Measurements from ENCODE around the gene PFKM. TPM values are rescaled to one million over a fixed set of nuclear protein-coding genes. Genes with fewer than 3 reads are reported as not detected.
"Not testable (repeated sequence)": the region's sequence is repeated elsewhere in the genome, so short reads cannot be mapped to it uniquely, and the experiment has no call there.

Gene PFKM
- total RNA-seq, 1 experiment from 2014 or later: 92.4 TPM

GRCh38 chr12:48151103-48151771 lies 32.1 kb downstream of the PFKM start:
- H4K5ac ChIP-seq (ENCODE audit: insufficient read length, low read depth, low read length): no peak overlapping the region
- H2AK5ac ChIP-seq (ENCODE audit: insufficient read length, low read length): no peak overlapping the region
- H3K23me2 ChIP-seq (ENCODE audit: insufficient read length, low read depth, low read length, poor library complexity, severe bottlenecking): no peaks in the 10 kb centered on the region
- no peak overlapping the region for H3K56ac ChIP-seq (ENCODE audit: insufficient read length, low read depth, low read length)
- H2BK20ac ChIP-seq (ENCODE audit: low read depth, low read length, poor library complexity, severe bottlenecking): no peak overlapping the region
- no peaks in the 10 kb centered on the region for H3K79me2 ChIP-seq (ENCODE audit: insufficient read depth, low read length)
- no peak overlapping the region for H3K9ac ChIP-seq (ENCODE audit: extremely low read depth, insufficient read length, low read length)
- Mint-ChIP-seq H3K27ac (no peak overlapping the region), H3K9me3 (no peaks in the 10 kb centered on the region), H3K27me3 (ENCODE audit: low read depth) (no peaks in the 10 kb centered on the region), H3K4me3 (no peak overlapping the region), H3K36me3 (ENCODE audit: insufficient read depth in 1 of 3, low read depth in 3 of 3) (peaks cover 7 to 23% (median 13%) of the 10 kb centered on the region in 3 experiments; a peak in 6 of 7 replicates), H3K4me1 (peaks cover 2 to 5% of the 10 kb centered on the region in 2 experiments; a peak in 1 of 4 replicates)
- H3K14ac ChIP-seq (ENCODE audit: insufficient read depth, low read length): no peak overlapping the region
- no peak overlapping the region for H2BK15ac ChIP-seq (ENCODE audit: low read depth, low read length)
- H3K9me3 ChIP-seq (ENCODE audit: control insufficient read depth, low read depth, low read length): no peaks in the 10 kb centered on the region
- H3K4ac ChIP-seq (ENCODE audit: low read depth, low read length): no peak overlapping the region
- no peak overlapping the region for H2BK12ac ChIP-seq (ENCODE audit: insufficient read length, low read depth, low read length)
- H3K27ac ChIP-seq (ENCODE audit: insufficient read length, low read depth, low read length): no peak overlapping the region
- TF ChIP-seq CTCF (conservative IDR thresholded peaks at IDR 0.05): no peak
- no peaks in the 10 kb centered on the region for H4K20me1 ChIP-seq (ENCODE audit: control insufficient read depth, insufficient read depth, insufficient read length)
- no peak overlapping the region for H2BK120ac ChIP-seq (ENCODE audit: low read depth, low read length, poor library complexity, severe bottlenecking)
- H2BK5ac ChIP-seq (ENCODE audit: insufficient read length, low read length): no peak overlapping the region
- H3K79me1 ChIP-seq (ENCODE audit: insufficient read depth, low read depth, low read length, poor library complexity, severe bottlenecking): no peaks in the 10 kb centered on the region
- H3K18ac ChIP-seq (ENCODE audit: insufficient read length, low read depth, low read length): no peak overlapping the region
- H4K91ac ChIP-seq (ENCODE audit: insufficient read length, low read depth, low read length): no peak overlapping the region
- no peak overlapping the region for H3K23ac ChIP-seq (ENCODE audit: insufficient read length, low read depth, low read length)
- H3K4me1 ChIP-seq (ENCODE audit: insufficient read depth, low read length): no peaks in the 10 kb centered on the region
- no peak for DNase-seq
- H3K4me2 ChIP-seq (ENCODE audit: insufficient read depth, insufficient read length, low read length): no peak overlapping the region
- H3T11ph ChIP-seq (ENCODE audit: low read length): no peak overlapping the region
- no peak overlapping the region for H4K8ac ChIP-seq (replicated peaks; ENCODE audit: insufficient read length, low read depth, low read length)
- no CpG with 5 or more reads among the region's 2 CpGs for whole genome bisulfite sequencing (ENCODE audit: extremely low coverage, insufficient read length, low lambda C conversion rate)
- no peaks in the 10 kb centered on the region for H3K27me3 ChIP-seq (ENCODE audit: insufficient read depth, low read length)
- H2AFZ ChIP-seq (ENCODE audit: low read length): no peak overlapping the region

- H2BK5ac ChIP-seq (ENCODE audit: insufficient read length, low read length); H3K4me2 ChIP-seq (ENCODE audit: insufficient read depth, insufficient read length, low read length); H3K9ac ChIP-seq (ENCODE audit: extremely low read depth, insufficient read length, low read length); H2BK120ac ChIP-seq (ENCODE audit: low read depth, low read length, poor library complexity, severe bottlenecking); H3K4ac ChIP-seq (ENCODE audit: low read depth, low read length); H3K4me3 Mint-ChIP-seq; H2BK12ac ChIP-seq (ENCODE audit: insufficient read length, low read depth, low read length); H2AFZ ChIP-seq (ENCODE audit: low read length); H3K9me3 Mint-ChIP-seq; H3K27ac ChIP-seq (ENCODE audit: insufficient read length, low read depth, low read length); H4K91ac ChIP-seq (ENCODE audit: insufficient read length, low read depth, low read length); DNase-seq; H3K27me3 Mint-ChIP-seq (ENCODE audit: low read depth); H2AK5ac ChIP-seq (ENCODE audit: insufficient read length, low read length); H3K9me3 ChIP-seq (ENCODE audit: control insufficient read depth, low read depth, low read length); H4K8ac ChIP-seq (replicated peaks; ENCODE audit: insufficient read length, low read depth, low read length); H3K27me3 ChIP-seq (ENCODE audit: insufficient read depth, low read length); H3K18ac ChIP-seq (ENCODE audit: insufficient read length, low read depth, low read length); H3K56ac ChIP-seq (ENCODE audit: insufficient read length, low read depth, low read length); H3K14ac ChIP-seq (ENCODE audit: insufficient read depth, low read length); H3K23me2 ChIP-seq (ENCODE audit: insufficient read length, low read depth, low read length, poor library complexity, severe bottlenecking); H4K20me1 ChIP-seq (ENCODE audit: control insufficient read depth, insufficient read depth, insufficient read length); H3K4me1 ChIP-seq (ENCODE audit: insufficient read depth, low read length); H3T11ph ChIP-seq (ENCODE audit: low read length); H2BK20ac ChIP-seq (ENCODE audit: low read depth, low read length, poor library complexity, severe bottlenecking); H3K27ac Mint-ChIP-seq; H2BK15ac ChIP-seq (ENCODE audit: low read depth, low read length); H3K23ac ChIP-seq (ENCODE audit: insufficient read length, low read depth, low read length); H4K5ac ChIP-seq (ENCODE audit: insufficient read length, low read depth, low read length); H3K36me3 Mint-ChIP-seq (ENCODE audit: insufficient read depth in 1 of 3, low read depth in 3 of 3); H3K79me2 ChIP-seq (ENCODE audit: insufficient read depth, low read length); H3K79me1 ChIP-seq (ENCODE audit: insufficient read depth, low read depth, low read length, poor library complexity, severe bottlenecking): not testable (repeated sequence)
- no CpG with 5 or more reads among the region's 5 CpGs for WGBS (ENCODE audit: extremely low coverage, insufficient read length, low lambda C conversion rate)
- H3K4me1 Mint-ChIP-seq: peaks cover 10 to 15% of the 10 kb centered on the region in 2 experiments
Observed at GRCh38 chr12:48155786-48156185, 36.6 kb downstream of the PFKM start.
